ENCODE data around the gene MYCBP2. TPM values are rescaled to one million over a fixed set of nuclear protein-coding genes. Genes with fewer than 3 reads are reported as not detected.

Gene MYCBP2
- polyA plus RNA-seq, 2 of the 4 experiments (the other 2 are of a cell fraction) = 15.8 to 37.8 TPM

GRCh38 chr13:77185721-77186120 lies 141.2 kb downstream of the MYCBP2 start:
- ChIA-PET POLR2A (no interaction called here), CTCF (interaction anchor here (0.6 kb wide), 1 partner anchor 183 kb away, joined by 4 read pairs; no protein-coding TSS in a partner anchor)
- TF ChIP-seq HMGXB4 (CRISPR knock-in tag; IDR thresholded peaks at IDR 0.05; ENCODE audit: borderline replicate concordance) (no peak), RARB (CRISPR knock-in tag; IDR thresholded peaks at IDR 0.05) (no peak), RFX5 (IDR thresholded peaks at IDR 0.05) (no peak), MAX (IDR thresholded peaks at IDR 0.05) (no peak), HOXB5 (CRISPR knock-in tag; IDR thresholded peaks at IDR 0.05) (no peak), SMC3 (IDR thresholded peaks at IDR 0.05) (no peak), TFCP2L1 (CRISPR knock-in tag; IDR thresholded peaks at IDR 0.05) (no peak), TP53 (CRISPR knock-in tag; IDR thresholded peaks at IDR 0.05) (no peak), NR3C1 (IDR thresholded peaks at IDR 0.05) (no peak), CBX2 (IDR thresholded peaks at IDR 0.05; ENCODE audit: borderline replicate concordance, low read depth) (no peak), EHF (CRISPR knock-in tag; IDR thresholded peaks at IDR 0.05) (no peak), POLR2A (IDR thresholded peaks at IDR 0.05; ENCODE audit: low read length) (no peak), USF2 (IDR thresholded peaks at IDR 0.05) (no peak), CHD2 (IDR thresholded peaks at IDR 0.05; ENCODE audit: low read length, partially characterized antibody) (no peak), CBX8 (IDR thresholded peaks at IDR 0.05) (no peak)
- Histone ChIP-seq H3K27ac (no peak overlapping the region), H3K4me2 (no peak overlapping the region), H3K9me3 (no peaks in the 10 kb centered on the region), H3K4me3 (no peak overlapping the region), H3K4me1 (no peaks in the 10 kb centered on the region)
- 92% methylated on average over 3 of the region's 3 CpGs for WGBS (ENCODE audit: missing lambda C conversion rate)
- FAIRE-seq (no peak), DNase-seq (ENCODE audit: low read depth in 1 of 2, low spot score in 1 of 2) (no peak), ATAC-seq (no peak)

- H3K4me1 ChIP-seq = no peaks in the 10 kb centered on the region
- no peak overlapping the region for H3K4me2 ChIP-seq
- POLR2A ChIA-PET = no interaction called here
- no peak overlapping the region for H3K4me3 ChIP-seq
- no peak for DNase-seq (ENCODE audit: low read depth in 1 of 2, low spot score in 1 of 2)
- 93% methylated on average over 2 of the region's 2 CpGs for WGBS (ENCODE audit: missing lambda C conversion rate)
- CTCF ChIA-PET = no interaction called here
- no peak overlapping the region for H3K27ac ChIP-seq
- no peaks in the 10 kb centered on the region for H3K9me3 ChIP-seq
- TF ChIP-seq ESRRA (IDR thresholded peaks at IDR 0.05; ENCODE audit: borderline replicate concordance, low read length) (no peak), ZFP36 (IDR thresholded peaks at IDR 0.05; ENCODE audit: borderline replicate concordance, partially characterized antibody) (no peak), BHLHE40 (IDR thresholded peaks at IDR 0.05; ENCODE audit: low read depth, low read length) (no peak), MYC (IDR thresholded peaks at IDR 0.05; ENCODE audit: borderline replicate concordance, low read length) (no peak), SMC3 (IDR thresholded peaks at IDR 0.05) (no peak)
- no peak for ATAC-seq
- FAIRE-seq = no peak
Observed at GRCh38 chr13:77184455-77184854, 142.4 kb downstream of the MYCBP2 start.

GRCh38 chr13:77180011-77180410 lies 146.9 kb downstream of the MYCBP2 start:
- ChIA-PET POLR2A (no interaction called here), CTCF (no interaction called here)

More at GRCh38 chr13:77180011-77180410, 146.9 kb downstream of the MYCBP2 start:
- no peak for DNase-seq (ENCODE audit: low read depth in 1 of 2, low spot score in 1 of 2)
- Histone ChIP-seq H3K4me3 (no peak overlapping the region), H3K27ac (no peak overlapping the region), H3K4me2 (no peak overlapping the region), H3K4me1 (no peaks in the 10 kb centered on the region), H3K9me3 (no peaks in the 10 kb centered on the region)
- FAIRE-seq = no peak
- 87% methylated on average over 4 of the region's 4 CpGs for WGBS (ENCODE audit: missing lambda C conversion rate)
- ATAC-seq = no peak
- TF ChIP-seq RFX5 (IDR thresholded peaks at IDR 0.05) (no peak), ZSCAN20 (CRISPR knock-in tag; IDR thresholded peaks at IDR 0.05) (no peak), CEBPB (IDR thresholded peaks at IDR 0.05) (no peak), TP53 (CRISPR knock-in tag; IDR thresholded peaks at IDR 0.05) (no peak), RAD21 (conservative IDR thresholded peaks at IDR 0.05 in 1 of 2, IDR thresholded peaks at IDR 0.05 in 1 of 2) (no peak), E2F6 (IDR thresholded peaks at IDR 0.05; ENCODE audit: borderline replicate concordance, low read depth) (no peak), MYC (IDR thresholded peaks at IDR 0.05; ENCODE audit: borderline replicate concordance, low read length) (no peak), ATOH8 (CRISPR knock-in tag; IDR thresholded peaks at IDR 0.05; ENCODE audit: low read depth) (no peak), NR3C1 (IDR thresholded peaks at IDR 0.05) (no peak), HEYL (CRISPR knock-in tag; IDR thresholded peaks at IDR 0.05) (no peak), POLR2AphosphoS2 (conservative IDR thresholded peaks at IDR 0.05; ENCODE audit: low read length) (no peak), NPAS2 (CRISPR knock-in tag; IDR thresholded peaks at IDR 0.05; ENCODE audit: borderline replicate concordance) (no peak), KDM5A (IDR thresholded peaks at IDR 0.05) (no peak), FOXS1 (CRISPR knock-in tag; IDR thresholded peaks at IDR 0.05) (no peak), USF2 (IDR thresholded peaks at IDR 0.05) (no peak)
